ENCODE measurements around the gene LDLRAD4.

DNA sequence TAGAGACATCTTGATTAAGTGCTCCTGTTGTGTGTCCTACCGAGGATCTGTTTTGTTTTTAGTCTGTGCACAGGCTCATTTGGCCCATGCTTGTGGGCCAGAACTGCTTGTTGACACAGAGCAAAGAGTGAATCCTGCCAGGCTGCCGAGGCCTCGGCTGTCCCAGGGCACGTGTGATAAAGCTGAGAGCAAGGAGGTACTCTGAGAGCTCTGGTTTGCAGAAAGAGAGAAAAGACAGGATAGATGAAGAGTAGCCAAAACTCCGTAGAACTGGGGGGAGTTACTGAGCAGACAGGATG is 332.7 kb downstream of the LDLRAD4 start:
- TF ChIP-seq POLR2A (IDR thresholded peaks at IDR 0.05) = no peak
- TF ChIP-seq, protein P1, sequence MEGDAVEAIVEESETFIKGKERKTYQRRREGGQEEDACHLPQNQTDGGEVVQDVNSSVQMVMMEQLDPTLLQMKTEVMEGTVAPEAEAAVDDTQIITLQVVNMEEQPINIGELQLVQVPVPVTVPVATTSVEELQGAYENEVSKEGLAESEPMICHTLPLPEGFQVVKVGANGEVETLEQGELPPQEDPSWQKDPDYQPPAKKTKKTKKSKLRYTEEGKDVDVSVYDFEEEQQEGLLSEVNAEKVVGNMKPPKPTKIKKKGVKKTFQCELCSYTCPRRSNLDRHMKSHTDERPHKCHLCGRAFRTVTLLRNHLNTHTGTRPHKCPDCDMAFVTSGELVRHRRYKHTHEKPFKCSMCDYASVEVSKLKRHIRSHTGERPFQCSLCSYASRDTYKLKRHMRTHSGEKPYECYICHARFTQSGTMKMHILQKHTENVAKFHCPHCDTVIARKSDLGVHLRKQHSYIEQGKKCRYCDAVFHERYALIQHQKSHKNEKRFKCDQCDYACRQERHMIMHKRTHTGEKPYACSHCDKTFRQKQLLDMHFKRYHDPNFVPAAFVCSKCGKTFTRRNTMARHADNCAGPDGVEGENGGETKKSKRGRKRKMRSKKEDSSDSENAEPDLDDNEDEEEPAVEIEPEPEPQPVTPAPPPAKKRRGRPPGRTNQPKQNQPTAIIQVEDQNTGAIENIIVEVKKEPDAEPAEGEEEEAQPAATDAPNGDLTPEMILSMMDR (IDR thresholded peaks at IDR 0.05) = no peak

Data from lower leg skin (tissue), 3 donors.